ENCODE results near the gene EEF1A2.

EEF1A2 gene

DNA sequence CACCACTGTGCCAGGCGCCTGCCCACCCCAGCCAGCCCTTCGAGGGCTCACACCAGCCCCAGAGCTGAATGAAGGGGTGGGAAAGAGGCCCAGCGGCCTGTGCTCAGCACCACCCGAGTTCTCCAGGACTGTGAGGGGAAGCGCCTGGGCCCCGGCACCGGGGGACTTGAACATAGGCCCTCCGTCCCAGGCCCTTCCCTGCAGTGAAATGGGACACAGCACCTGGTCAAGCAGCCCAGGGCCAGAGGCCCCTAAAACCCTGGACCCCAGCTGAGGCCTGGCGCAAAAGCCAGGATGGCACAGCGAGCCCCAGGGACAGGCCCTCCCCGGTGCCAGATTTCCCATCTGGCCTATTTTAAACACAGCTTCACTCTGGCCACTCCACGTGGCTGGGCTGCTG is 30.5 kb downstream of the EEF1A2 start:
- DNase-seq (ENCODE audit: low spot score), result no peak

DNA sequence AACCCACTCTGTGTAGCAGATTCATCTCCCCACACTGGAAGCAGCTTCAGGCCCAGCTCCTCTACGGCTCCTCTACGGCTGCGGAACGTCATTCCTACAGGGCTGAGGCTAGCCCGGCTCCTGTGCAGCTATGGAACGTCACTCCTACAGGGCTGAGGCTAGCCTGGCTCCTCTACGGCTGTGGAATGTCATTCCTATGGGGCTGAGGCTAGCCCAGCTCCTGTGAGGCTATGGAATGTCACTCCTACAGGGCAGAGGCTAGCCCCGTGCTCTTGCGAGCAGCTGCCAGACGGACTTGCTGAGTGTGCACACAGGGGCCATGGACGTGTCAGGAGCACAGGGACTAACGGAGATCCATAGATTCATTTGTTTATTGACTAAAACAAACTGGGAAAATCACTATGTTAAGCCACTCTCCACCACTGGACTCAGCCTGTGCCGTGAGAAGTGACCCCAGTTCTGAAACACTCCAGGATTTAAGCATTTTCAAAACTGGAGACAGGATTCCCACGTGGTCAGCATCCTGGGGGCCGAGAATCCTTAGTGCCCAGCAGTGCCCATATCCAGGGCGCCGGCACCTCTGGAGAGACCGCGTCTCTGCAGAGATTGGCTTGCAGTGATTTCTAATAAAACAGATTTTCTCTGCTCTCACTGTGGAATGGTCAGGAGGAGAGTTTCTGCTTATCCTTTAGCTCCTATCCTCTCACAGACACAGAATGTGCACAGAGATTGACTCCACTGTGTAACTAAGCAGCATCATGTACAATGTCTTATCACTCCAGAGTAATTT is 31.4 kb downstream of the EEF1A2 start:
- no peak for DNase-seq (ENCODE audit: low spot score)

DNA sequence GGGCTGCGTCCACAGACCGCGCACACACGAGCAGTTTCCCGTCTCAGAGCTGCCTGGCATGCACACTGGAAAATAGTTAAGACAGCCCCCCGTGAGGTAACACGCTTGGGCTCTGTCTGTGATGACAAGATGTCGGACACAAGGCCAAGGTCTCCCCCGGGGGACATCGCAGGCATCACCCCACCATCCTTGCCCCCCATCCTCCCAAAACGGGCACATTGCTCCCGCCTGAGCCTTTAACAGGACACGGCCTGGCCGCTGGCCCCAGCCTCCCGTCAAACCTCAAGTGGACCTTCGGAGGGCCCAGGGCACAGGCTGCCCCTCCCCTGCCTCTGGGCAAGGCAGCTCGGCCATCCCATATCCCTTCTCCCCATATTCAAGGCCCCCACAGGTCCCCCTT is 32.0 kb downstream of the EEF1A2 start:
- DNase-seq (ENCODE audit: low spot score), result no peak

DNA sequence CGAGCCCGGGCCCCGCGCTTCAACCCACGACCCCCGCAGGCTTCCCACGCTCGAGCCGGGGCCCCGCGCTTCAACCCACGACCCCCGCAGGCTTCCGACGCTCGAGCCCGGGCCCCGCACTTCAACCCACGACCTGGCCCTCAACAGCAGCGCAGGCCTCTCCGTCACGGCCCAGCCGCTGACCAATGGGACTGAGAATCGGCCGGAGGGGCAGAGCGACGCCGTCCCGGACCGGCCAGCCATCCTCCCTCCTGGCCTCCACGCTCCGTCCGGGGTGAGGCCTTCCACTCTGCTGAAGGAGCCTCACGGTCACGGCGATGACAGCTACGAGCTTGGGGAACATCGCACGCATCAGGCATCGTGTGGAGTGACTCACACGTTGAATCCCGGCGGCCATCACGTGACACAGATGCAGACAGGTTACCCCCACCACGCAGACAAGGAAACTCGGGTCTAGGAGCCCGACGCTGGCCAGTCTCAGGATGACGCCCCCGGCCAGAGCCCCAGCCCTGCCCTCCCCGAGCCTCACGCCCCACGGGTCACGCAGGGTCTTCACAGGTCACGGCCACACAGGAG is 32.5 kb downstream of the EEF1A2 start:
- DNase-seq (ENCODE audit: low spot score), result no peak

DNA sequence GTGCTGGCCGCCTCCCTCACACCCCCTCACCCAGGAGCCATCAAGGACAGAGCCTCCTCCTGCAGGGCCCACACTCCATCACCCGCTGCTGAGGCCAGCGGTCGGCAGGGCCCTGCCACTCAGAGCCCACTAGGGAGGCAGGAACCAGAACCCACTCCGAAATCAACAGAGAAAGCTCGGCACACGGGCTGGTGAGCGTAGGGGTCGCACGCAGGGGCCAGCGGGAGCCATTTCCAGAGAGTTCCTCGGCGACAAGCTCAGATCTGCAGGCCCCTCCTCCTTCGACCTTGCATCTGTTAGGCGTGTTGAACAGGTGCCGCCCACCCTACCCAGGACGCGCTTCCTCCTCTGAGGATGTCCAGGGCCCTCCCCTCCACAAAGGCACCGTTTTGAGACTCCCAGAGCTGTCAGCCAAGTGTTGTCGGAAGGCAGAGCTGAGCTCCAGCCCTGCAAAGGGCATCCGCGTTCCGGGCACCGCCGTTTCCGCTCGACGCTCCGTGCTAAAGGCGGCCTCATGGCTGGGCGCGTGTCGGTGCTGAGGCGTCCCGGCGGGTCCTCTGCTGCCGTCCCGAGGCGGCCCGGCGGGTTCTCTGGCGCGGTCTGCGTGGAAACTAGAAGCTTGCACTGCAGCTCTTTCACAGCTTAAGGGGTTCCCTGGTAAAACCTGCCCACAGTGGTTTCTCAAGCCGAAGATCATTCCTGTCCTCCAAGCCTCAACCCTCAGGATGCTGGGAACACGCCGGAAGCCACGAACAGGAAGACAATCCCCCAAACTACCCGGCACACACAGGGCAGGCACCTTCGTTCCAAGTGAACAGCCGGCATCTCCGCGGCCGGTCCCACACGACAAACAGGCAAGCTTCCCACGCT is 33.3 kb downstream of the EEF1A2 start:
- DNase-seq (ENCODE audit: low spot score), result no peak

DNA sequence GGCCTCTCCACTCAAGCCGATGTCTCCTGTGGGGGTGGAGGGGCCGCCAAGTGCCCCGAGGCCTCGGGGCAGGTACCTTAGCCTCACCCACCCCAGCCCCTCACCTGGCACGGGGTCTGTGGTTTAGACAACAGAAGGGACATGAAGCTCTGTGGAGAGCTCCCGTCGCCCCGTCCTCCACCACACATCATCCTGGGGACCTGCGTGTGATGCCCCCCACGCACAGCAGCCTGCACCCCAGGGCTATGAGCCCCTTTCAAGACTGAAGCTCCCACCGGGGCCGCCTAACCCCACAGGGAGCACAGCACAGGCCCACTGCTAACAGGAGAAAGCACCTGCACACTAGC is 34.6 kb downstream of the EEF1A2 start:
- DNase-seq (ENCODE audit: low spot score), result no peak

DNA sequence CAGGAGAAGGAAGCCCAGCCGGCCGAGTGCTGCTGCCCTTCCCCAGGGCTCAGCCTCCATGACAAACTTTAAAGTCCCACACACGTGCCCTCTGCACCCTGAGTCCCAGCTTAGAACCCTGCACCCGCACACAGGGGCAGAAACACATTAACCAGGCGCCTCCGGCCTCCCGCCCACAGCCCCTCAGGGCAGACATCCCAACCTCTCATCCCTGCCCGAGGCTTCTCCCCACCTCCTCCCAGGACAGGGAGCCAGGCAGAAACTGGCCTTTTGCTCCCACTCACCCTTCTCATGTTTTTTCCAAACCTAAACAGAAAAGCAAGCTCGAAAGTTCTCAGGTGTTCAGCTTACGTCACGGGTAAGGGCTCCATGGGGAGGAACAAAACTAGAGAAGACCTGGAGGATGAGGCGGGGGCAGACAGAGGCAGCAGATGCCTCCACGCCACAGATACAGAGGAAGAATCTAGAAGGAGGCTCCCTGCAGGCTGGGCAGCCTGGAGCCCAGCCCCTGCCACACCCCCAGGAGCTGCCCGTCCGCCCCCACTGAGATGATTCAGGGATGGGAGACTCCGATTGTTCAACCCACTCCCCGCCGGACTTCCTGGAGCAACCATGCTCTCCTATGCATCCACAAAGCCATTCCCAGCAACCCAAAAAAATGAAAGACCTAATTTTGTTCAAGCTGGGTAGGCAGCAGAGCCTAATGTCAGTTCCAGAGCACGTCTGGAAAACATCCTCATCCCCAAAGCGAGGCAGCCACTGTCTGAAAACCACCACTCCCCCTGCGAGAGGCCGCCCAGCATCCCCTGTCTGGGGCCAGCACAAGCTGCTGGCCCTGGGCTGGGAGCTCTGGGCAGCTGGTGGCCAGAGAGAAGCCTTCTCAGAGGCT is 35.2 kb downstream of the EEF1A2 start:
- no peak for DNase-seq (ENCODE audit: low spot score)

DNA sequence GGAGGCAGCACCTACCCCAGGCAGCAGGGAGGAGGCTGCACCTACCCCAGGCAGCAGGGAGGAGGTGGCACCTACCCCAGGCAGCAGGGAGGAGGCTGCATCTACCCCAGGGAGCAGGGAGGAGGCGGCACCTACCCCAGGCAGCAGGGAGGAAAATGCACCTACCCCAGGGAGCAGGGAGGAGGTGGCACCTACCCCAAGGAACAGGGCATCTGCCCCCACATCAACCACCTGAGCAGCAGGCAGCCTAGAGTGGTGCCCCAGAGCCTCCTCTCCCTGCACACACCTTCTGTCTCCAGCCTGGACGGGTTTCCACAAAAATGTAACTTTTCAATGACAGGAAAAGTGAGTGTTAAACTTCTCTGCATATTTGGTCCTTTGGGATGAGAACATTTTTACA is 36.6 kb downstream of the EEF1A2 start:
- no peak for DNase-seq (ENCODE audit: low spot score)

DNA sequence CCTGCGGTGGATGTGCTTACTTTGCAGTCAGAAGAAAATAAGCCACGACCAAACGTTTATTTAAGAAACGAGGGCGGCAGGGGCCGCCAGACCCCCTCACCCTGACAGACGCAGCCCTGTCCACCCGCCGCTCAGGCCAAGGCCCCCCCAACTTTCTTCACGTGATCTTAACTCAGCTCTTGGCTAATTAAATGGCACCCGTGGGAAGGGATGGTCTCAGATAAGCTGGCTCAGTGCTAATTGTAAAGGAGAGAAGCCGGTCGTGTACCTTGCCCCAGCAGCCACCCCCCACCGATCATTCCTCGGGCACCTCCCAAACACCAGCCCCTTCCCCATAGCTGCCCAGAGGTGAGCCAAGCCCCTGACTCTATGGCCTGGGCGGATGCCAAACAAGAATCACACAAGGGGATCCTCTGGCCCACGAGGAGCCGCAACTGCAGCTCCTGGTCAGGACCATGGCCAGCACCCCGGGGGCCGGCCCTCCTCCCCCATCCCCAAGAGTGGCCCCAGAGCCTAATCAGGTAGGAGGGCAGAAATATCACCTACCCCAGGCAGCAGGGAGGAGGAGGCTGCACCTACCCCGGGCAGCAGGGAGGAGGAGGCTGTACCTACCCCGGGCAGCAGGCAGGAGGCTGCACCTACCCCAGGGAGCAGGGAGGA is 37.6 kb downstream of the EEF1A2 start:
- no peak for DNase-seq (ENCODE audit: low spot score)

DNA sequence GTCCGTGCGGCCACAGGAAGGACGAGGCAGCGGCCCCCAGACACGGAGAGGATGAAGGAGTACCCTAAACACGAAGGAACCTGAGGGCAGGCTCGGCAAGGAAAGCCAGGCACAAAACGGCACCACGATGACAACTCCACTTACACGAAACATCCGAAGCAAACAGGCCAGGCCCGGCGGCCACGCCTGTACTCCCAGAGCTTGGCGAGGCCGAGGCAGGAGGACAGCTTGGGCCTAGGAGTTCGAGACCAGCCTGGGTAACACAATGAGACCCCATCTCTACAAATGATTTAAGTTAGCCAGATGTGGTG is 39.9 kb downstream of the EEF1A2 start:
- DNase-seq (ENCODE audit: low spot score), result no peak

DNA sequence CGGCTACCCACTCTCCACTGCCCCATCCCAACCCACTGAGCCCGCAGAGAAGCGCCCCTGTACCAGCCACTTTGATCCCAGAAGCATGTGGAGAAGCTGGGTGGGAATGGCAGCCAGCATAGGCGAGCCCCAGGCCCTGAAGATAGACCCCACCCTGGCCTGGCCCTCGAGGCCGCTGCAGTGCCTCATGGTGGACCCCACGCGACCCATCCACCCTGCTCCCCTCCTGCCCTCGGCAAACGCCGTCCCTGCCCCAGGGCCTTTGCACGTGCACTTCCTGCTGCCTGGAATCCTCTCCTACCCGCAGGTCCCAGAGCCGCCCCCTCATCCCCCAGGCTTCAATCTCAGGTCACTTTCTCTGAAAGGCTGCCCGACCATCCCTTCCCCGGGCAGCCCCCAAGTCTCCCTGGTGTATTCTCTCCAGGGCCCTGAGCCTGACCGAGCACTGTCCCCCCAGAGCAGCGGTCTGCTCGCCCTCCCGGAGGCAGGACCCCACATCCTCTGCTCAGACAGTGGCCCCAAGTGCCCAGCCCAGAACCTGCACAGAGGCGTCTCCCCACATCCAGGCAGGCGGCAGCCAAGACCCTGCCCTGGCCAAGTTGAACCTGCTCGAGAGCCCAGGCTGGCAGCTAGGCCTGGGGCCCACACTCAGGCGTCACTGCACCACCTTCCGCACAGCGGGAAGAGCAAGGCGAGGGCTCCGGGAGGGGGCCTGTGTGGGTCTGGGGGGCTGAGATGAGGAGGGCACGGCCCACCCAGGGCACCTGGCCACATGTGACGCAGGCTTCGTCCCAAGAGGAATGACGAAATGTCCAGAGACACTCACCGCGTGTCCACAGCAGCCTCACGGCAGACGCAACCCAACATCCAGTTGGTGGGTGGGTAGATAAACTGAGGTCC is 40.5 kb downstream of the EEF1A2 start:
- no peak for DNase-seq (ENCODE audit: low spot score)

DNA sequence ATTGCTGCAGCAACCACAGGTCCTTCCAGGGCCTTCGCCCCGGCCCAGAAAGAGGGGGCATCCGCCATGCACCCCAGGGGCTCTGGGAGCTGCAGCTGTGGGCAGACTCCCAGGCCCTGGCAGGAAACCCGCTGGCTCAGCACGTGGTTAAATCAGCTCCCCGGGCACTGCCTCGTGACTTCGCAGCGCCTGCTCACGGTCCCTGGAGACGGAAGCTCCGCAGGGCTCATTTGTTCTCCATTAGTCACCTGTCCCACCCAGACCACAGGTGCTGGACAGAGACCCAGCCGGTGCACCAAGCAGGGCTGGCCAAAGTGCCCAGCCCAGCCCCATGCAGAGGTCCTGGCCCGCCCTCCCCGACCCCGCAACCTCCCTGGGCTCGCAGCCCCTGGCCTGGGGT is 41.1 kb downstream of the EEF1A2 start:
- no peak for DNase-seq (ENCODE audit: low spot score)

DNA sequence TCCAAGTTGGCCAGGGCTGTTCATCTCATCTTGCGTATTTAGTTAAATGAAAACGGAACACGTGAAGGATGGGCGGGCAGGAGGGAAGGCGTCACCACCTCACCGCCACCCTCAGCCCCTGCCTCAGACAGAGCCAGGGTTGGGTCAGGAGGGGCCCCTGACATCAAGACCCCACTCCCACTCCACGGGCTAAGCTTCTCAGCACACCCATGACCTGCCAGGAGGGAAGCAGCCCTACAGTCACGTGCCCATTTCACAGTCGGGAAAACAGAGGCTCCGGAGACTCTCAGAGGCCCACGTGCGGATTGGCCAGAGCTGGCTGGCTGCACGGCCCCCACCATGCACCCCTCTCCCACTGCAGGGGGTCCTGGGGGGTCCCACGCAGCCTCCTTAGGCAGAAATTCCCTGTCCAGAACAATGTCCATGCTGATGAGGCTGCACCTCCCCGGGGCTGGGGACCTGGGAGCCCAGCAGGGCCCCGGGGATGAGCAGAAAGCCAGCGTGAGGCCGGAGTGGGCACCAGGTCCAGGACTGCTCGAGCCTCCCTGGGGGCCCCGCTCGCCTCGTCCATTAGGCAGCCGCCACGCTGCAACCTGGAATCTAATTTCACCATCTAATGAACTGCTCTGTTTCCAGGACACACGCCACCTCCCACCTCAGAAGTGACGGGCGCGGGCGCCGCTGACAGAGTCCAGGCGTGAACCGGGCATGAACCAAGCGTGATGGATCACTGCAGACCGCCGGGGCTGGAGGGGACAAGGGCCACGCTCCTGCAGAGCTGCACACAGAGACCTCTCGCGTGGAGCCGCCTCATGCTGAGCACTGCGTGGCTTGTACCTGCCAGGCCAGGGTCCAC is 42.2 kb downstream of the EEF1A2 start:
- no peak for DNase-seq (ENCODE audit: low spot score)

DNA sequence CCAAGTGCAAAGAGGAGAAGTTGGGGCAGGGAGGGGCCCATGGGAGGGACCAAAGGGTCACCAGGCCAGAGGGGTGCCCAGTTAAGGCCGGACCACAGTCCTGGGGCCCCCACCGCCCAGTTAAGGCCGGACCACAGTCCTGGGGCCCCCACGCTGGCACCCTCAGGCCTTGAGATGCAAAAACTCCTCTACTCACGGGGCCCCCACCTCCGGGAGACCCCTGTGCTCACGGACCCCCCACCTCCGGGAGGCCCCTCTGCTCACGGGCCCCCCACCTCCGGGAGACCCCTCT is 43.4 kb downstream of the EEF1A2 start:
- no peak for DNase-seq (ENCODE audit: low spot score)

DNA sequence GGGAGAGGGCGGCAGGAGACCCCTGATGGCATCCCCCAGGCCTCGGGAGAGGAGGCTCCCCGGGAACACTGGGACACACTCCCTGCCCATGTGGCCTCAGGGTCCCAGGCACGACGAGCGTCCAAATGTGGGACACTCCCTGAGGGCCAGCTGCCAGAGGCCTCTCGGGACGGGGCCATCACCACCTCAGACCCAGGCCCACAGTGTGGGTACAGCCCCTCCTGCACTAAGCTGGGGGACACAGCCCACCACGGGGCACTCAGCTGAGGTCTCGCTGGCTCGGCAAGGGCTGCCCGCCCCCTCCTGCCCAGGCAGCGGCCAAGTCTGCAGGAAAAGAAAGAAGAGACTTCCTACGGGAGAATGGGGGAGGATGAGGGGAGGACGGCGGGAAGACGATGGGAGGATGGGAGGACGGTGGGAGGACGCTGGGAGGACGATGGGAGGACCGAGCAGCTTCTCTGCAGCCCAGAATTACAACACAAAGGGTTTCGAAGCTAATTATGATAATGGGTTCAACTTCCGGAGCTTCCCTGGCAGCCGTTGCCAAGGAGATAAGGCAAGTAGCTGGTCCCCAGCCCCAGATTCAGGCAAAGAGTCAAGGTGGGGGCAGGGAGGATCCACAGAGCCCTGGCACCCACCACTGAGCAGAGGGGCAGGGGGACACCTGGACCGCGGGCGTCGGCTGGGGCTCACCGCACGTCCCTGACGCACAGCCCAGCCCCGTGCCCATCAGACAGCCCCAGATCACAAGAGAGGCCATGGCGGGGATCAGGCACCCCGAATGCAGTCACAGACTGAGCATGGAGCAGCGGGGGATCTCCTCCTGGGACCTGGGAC is 43.9 kb downstream of the EEF1A2 start:
- no peak for DNase-seq (ENCODE audit: low spot score)

DNA sequence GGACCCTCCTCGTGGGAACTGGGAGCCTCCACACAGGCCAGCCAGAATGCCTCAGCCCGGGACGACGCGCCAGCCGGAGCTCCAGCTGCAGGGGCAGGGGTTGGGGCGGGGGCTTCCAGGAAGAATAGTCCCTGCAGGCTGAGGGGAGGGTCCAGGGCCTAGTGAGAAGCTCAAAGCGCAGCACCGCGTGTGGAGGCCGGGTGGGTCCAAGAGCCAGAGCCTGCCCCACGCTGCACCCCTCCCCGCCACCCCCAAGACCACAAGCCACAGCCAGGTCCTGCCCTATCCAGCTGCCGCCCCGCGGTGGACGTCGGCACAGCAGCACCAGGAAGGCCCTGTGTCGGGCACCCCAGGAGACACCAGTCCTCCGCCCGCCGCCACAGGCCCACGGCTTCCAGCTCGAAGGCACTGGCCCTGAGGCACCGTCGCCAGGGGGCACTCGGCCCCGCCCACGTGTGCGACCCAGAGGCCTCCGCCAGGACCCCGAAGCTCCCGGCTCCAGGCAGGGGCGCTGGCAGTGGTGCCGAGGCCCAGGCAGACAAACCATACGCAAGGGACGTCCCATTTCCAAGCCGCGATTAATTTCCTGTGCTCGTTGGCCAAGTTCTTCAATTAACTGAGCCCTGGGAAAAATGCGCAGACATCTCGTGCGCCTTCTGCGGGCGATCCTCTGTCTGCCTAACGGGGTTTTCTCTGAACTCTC is 45.9 kb downstream of the EEF1A2 start:
- no peak for DNase-seq (ENCODE audit: low spot score)

DNA sequence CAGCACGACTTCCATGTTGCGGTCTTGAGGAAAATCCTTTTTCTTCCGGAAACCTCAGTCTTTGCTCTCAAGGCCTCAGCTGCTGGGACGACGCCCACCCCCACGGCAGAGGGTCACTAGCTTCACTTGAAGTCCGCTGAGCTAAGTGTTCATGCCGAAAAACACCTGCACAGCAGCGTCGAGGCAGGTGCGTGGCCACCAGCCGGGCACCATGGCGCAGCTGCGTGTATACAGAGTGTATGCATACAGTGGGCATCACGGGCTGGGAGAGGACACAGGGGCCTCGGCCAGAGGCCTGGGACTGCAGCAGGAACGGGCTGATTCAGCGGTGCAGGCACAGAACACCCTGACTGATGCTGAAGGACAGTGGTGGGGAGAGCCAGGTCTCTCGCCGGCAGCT is 46.5 kb downstream of the EEF1A2 start:
- no peak for DNase-seq (ENCODE audit: low spot score)

DNA sequence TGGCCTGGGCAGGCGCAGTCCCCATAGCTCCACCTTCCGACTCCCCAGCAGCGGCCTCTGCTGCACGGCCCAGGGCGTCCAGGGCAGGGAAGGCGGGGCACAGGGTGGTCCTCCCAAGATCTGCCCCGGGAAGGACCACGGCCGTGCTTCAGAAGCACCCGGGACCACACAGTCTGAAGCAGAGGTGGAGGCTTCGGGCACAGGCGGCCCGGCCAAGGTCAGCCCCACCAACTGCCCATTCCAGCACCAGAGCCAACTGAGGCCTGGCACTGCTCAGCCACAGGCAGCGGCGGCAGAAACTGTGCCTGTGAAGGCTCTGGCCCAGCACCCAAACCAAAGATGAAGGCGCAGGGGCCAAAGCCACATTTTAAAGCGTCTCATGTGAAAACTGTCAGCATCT is 47.1 kb downstream of the EEF1A2 start:
- DNase-seq (ENCODE audit: low spot score), result no peak
